NCI-H2081 (cell line): ENCODE measurements around the gene OR8D1.

ENCODE experiments used
- DNase-seq, 2 experiments: peaks; one replicate each; lab custom pipeline; 2025; lab: John Stamatoyannopoulos, UW

Gene OR8D1

DNA sequence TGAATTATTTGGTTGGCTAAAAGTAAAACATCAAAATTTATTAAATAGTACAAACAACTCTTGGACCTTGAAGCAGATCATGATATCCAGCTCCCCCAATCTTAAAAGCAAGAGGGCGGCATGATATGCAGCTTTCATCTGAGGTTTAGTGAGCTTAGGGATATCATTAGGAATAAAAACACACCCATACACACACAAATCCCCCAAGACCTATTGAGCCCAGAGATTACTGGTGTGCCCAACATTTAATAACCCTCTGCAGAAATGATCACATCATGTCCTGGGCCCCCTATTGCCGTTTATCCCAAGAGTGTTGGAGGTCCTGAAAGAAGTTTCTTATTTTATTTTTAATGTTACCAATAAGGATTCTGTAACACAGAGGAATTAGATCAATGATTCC, at the start of gene OR8D1:
OR8D1 (minus strand) TSS at position 101 of the 400 bp plus-strand sequence. CDS start 3,183 bp downstream, outside the sequence.
- DNase-seq = no peak

DNA sequence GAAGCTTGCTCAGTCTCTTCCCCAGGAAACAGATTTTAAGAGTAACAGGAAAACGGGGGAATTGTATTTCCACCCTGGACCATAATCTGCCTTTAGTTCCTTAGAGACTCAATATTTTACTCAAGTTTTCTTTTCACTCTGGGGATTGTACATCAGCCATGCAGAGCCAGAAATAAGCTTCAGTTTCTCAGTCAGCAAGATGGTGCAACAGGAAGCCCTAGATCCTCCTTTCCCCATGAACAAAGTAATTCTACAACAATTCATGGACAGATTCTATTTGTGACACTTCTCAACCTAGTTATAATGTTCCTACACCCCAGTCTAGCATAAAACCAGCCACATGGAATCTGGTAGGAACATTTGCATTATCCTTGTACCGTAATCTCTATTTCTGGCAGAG, 45.8 kb upstream of the OR8D1 start:
- DNase-seq = no peak

DNA sequence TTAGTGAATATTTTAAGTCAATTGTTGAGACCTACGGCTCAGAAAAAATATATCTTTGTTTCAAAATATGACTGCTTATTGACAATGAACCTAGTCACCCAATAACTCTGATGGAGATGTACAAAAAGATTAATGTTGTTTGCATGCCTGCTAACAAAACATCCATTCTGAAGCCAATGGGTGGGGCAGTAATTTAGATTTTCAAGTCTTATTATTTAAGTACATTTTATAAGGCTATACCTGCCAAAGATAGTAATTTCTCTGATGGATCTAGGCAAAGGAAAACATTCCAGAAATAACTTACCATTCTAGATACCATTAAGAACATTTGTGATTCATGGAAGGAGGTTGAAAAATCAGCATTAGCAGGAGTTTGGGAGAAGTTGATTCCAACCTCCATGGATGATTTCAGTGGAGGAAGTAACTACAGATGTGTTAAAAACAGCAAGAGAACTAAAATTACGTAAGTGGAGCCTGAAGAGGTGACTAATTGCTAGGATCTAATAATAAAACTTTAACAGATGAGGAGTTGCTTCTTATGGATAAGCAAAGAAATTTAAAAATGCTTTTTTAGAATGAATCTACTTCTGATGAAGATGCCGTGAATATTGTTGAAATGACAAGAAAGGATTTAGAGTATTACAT, 32.7 kb upstream of the OR8D1 start:
- DNase-seq = no peak

DNA sequence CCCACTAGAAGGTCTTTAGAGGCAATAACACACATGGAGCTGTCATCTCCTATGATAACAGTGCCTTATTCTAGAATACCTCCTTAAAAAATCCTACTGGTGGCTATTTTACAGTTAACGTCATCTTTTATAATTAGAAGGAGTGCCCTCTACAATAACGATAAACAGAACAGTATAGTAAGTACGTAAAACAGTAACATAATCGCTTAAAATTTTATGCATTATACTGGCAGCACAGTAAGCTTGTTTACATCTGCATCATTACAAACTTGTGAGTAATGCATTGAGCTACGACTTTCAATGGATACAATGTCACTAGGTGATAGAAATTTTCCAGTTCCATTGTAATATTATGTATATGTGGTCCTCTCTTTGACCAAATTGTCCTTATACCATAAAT, 30.6 kb upstream of the OR8D1 start:
- no peak for DNase-seq

DNA sequence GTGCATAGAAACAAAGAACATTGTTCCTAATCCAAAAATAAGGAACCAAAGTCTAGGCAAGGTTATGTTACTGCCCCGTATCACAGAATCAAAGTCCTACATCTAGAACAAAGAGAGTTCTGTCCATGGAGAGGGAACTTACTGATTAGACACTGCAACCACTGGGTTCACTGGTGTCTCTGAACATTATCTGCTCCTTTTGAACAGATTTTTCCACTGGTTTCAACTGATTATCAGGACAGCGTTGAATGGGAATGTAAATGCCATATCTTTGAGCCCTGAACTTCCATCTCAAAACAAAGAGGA, 26.3 kb upstream of the OR8D1 start:
- no peak for DNase-seq

DNA sequence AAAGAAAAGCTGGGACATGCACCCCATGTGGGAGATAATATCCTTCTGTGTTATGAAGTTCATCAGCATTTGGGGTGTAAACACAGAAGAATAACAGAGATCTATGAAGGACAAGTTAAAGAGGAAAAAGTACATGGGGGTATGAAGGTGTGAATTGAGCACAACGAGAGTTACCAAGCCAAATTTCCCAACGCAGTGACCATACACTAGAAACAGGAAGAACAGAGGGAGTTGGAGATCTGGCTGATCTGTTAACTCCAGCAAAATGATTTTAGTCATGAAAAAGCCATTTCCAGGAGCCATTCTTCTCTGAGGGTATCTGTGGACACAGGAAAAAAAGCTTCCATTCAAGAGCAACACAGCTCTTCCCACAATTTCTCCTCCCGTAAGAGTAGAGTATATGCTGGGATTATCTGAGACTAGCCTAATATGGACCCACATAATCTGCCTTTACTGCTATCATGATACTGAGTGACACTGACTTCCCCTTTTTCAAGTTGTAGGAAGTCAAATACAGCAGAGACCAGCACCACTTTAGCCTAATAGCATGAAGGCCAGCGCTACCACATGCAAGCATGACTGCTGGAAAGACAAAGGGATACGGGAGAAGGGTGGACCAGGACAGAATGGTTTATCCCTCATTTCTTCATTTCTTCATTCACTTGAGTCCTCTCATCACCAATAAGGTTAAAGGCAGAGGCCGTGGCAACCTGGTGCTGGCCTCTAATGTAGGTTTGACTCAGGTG, 25.8 kb upstream of the OR8D1 start:
- no peak for DNase-seq

DNA sequence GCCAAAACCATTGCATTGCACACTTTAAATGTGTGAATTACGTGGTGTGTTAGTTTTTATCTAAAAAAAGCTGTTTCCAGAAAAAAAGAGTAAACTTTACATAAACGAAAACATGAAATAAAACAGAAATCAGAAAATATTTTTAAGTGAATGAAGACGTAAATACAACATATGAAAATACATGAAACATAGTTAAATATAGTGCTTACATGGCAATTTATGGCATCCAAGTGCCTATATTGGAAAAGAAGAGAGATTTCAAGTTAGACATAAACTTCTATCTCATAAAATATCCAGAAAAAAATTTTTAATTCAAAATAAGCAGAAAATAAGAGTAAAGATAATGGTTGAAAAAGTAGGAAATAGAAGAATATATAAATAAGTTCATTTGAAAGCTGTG, 18.1 kb upstream of the OR8D1 start:
- no peak for DNase-seq

DNA sequence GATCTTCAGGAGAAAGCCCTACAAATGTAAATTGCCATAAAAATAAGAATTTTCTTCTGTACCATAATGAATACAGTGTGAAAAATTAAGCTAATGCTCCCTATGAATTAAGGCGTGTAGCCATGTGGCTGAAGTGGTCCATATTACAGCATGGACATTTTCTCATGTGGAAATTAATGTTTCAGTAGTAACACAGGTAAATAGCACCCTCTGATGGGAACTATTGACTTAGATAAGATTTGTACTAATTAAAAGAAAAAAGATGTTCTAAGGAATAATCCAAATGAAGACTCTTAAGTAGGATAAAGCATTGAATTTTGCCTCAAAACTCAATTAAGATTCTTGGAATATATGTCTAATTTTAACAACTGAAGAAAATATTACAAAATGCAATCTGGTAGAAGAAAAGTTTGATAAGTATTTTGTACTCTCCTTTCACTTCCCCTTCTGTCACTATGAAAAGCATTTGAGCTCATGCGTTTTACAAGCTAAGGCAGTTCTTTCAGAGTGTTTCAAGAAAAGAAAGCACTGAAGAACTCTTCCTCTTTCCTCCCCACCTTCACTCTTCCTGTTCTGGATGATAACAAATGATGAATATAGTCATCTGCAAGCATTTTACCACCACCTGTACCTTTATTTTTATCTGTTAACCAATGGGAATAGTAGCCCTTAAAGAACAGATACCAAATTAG, 16.2 kb upstream of the OR8D1 start:
- DNase-seq = no peak

DNA sequence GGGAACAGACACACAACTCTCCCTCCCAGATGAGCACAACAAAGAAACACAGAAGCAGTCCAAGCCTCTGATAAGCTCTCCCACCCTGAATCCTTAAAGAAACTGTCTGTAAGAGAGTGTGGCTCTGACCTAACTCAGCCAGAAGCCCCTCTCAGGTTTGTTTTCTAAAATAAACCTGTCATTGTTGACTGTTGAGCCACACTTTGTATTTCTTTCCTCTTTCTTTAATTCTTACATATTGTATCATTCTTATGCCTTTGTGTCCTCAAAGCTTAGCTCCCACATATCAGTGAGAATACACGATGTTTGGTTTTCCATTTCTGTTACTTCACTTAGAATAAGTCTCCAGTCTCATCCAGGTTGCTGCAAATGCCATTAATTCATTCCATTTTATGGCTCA, 14.0 kb upstream of the OR8D1 start:
- no peak for DNase-seq

DNA sequence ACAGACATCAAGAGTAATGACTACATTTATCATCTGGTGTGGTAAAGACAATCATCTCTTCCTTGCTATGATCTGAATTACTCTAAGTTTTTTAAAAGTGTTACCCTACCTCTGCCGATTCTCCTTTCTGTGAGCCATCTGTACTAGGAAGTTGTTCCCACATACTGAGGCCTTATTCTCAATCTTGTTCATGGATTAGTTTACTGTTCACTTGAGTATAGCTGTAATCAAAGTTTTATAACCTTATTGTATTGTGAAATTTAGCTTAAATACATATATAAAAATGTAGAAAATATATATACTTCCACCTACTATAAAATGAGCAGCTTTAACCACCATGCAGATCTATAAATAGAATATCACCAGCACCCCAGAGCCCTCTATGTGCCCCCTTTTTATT, 8.6 kb upstream of the OR8D1 start:
- DNase-seq = no peak

DNA sequence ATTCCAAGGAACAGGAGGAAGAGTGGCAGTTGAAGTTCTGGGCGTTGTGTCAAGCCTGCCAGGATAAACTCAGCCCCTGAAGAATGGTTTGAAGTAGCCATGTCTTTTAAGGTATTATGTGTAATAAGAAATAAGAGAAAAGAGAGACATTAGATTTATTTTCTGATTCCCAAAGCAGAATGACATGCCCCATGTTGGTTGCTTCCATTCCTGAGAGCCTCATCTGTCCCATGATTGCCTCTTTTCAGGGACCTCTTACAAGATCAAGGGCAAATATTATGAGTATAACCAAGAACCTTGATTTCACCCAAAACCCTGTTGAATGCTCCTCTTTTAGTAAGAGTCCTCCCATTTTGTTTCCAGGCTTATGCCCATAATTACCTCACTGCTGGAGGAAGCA, 6.3 kb upstream of the OR8D1 start, which contains the start of gene OR8D2:
OR8D2 (minus strand) TSS at position 101 of the 400 bp plus-strand sequence; CDS start at position 101, 0 bp downstream.
- DNase-seq = no peak

DNA sequence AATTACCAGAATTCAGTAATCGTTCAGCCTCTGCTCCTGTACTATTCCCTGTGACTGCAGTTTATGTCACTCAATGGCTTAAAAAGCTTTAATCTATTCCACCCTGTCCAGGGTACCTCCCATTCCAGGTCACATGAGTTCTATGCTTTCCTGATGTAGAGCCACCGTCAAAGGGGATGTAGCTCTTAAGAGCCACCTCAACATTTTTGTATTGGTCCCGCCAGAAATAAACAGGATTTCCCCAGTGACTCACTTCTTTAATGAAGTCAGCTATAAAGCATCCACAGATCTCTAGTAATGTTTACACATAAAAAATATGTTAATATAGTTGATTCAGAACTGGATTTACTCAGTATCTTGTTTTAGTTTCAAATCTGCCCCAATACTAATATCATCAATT, 1.3 kb upstream of the OR8D1 start:
- DNase-seq = no peak

DNA sequence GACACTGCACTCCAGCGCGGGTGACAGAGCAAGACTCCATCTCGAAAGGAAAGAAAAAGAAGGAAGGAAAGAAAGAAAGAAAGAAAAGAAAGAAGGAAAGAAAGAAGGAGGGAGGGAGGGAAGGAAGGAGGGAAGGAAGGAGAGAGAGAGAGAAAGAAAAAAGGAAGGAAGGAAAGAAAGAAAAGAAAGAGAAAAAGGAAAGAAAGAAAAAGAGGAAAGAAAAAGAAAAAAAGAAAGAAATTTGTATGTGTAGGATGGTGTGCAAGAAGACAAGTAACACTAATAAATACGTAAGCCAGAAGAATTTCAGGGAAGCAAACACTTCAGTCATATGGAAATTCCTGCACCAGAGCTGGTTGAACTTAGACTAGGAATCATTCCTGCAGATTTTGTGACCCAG, 618 bp downstream of the OR8D1 start:
- DNase-seq = no peak

DNA sequence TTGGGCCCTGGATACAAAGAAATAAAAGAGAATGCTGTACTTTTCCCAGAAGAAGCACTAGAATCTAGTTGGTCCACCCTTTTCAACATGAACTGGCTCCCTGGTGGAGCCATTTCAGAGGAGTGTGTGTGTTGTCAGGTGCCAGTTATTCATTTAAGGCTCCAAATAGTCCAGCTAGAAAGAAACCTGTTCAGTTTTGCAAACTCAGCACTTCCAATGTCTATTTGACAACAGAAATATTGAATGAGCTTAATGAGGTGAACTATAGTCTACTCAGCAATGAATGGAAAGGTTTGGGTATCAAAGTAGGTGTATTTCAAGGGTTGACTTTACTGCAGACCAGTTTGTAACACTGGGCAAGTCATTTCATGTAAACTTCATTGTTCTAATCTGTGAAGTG, 2.1 kb downstream of the OR8D1 start:
- no peak for DNase-seq

DNA sequence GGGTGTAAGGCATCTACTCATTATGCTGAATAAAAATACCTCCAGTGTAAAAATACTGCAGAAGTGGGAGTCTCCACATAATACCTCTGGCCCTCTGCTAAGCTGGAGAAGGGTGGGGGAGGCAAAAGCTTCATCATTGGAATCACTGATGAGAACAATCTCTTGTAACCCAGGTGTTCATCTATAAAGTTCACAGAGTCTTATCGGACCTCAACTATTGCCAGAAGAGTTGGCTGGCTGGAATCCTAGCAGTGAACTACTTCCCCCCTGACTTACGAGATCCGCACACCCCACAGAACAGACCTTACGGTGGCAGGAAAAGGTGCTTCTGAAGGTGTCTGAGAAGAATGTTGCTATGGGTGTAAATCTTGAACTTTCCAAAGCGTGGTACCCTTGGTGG, 2.5 kb downstream of the OR8D1 start:
- no peak for DNase-seq

DNA sequence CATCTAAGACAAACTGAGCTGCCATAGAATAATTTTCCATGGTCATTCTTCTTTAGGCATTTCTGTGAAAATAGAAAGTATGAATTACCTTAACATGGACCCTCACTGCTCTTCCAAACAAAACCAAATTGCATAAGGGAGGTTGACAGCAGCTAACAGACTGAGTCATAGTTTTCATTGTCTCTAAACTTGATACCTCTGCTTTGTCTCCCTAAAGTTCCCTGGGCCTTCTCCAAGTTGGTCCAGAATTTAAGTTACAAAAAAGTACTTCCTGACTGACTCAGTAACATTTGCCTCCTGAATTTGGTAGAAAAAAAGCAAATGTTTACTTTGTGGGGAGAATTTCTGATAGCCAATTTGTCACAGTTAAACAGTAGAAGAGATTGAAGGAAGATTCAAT, 3.0 kb downstream of the OR8D1 start:
- no peak for DNase-seq

DNA sequence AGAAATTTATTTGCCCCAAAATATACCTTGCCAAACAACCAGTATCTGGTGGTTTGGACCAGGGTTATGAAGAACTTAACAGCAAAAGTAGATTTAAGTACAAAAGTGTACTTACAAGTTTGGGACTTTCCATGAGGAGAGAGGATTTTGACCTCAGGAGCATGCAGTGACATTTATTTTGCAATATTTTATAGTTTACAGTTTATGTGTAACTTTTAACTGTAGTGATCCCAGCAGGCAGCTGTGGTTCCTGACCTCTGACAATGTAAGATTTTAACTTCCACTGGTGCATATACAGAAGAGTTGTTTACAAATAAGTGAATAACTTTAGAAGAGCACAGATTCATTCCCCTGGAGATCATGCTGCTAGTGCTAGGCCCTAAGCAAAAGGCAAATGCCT, 6.7 kb downstream of the OR8D1 start:
- no peak for DNase-seq

DNA sequence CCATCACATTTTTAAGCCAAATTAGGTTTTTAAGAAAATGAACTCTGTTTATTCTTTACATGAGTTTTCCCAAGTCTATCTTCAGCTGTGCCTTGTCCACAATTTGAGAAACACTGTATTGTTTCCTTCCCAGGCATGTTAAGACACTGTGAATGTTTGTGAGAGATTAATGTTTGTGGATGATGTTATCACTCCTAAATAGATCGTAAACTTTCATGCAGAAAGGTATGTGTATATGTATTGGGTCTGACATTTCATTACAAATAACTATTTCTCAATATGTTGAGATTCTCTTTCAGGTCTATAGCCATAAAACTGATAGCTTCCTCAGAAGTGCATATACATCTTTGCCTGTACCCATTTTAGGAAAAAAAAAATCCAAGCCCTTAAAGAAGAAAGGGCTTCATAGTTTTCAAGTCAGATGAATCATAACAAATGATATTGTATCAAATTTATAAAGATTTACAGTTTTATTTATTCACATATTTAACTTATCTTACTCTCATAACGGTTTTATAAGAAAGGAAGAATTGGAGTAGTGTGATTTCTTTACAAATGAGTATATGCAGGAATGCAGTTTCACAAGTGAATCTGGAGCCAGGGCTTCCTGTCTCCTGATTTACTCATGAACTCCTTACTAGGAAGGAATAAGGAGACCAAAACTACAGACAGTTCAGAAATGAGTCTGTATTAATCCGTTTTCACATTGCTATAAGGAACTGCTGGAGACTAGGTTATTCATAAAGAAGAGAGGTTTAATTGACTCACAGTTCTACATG, 11.2 kb downstream of the OR8D1 start:
- no peak for DNase-seq

DNA sequence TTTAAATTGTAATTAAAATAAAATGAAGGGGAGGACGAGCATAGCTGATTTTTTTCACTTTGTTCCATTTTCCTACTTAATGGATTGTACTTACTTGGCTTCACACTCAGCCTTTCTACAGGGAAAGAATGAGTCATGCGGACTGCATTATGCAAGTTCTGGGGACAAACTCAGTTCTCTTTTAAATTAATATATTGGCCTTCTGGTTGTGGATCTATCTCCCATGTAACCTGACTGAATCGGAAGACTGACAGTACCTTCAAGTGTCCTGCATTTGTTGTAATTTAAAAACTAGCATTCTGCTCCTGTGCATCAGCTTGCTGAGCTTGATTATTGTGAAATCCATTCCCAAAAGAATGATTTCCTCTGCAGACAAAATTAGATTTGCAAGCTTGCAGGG, 12.2 kb downstream of the OR8D1 start:
- no peak for DNase-seq

DNA sequence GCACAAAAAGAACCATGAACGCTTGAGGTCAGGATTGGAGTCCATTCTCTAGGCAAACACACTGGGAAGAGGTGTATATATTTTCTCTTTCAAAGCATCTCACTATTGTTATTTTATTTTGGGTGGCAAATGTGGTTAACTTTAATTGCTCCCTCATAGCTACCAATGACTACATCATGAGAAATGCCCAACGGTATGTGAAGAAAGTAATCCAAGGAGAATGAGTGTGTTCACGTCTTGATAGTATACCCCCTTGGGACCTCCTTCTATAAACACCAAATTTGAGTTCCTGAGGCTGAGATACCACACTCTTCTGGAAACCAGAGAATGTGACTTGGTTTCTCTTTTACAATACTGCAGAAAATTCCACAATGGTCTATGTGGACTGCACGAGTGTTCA, 15.8 kb downstream of the OR8D1 start:
- DNase-seq = no peak

DNA sequence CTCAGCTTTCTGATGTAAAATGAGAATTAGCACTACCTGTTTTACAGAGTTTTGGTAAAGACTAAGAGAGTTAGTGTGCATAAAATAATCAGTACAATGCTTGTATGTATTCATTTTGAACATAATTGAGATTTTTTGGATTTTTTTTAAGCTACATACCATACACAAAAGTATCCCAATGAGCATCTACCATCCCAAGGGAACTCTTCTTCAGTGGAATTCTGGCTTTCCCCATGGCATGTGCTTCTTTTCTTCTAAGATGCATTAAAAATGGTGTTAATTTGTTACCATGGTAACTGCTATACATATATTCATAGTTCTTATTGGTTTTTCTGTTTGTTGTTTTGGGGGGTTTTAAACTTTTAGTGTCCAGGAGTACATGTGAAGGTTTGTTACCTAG, 17.7 kb downstream of the OR8D1 start:
- DNase-seq = no peak

DNA sequence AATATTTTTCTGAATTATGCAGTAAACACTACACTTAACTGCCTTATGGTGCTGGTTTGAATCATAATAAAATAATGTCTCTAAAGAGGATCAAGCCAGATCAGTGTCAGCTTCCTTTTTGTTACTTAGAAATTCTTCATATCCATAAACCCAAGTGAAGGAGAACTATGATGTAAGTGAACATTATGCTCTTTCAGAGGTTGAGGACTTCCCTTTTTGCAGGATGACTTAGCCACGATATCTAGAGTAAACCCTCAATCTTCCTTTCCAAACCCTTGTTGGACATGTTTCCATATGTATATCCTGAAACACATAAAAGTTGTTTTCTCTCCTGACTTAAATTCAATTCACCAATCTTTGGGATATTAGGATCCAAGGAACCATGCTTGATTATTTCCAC, 19.1 kb downstream of the OR8D1 start:
- DNase-seq = no peak
